Stimulated activated CD4-positive, alpha-beta T cell treated with anti-CD3 and anti-CD28 coated beads, Interleukin-4, amount 100 ng/mL, for 1 hour (primary cell): ENCODE data around the gene NF1.
"Not testable (repeated sequence)": the region's sequence is repeated elsewhere in the genome, so short reads cannot be mapped to it uniquely, and the experiment has no call there.

ENCODE experiments used
- DNase-seq: peaks from one replicate; pipeline ENCODE4 v3.0.0-alpha.2; 2020

NF1 gene

DNA sequence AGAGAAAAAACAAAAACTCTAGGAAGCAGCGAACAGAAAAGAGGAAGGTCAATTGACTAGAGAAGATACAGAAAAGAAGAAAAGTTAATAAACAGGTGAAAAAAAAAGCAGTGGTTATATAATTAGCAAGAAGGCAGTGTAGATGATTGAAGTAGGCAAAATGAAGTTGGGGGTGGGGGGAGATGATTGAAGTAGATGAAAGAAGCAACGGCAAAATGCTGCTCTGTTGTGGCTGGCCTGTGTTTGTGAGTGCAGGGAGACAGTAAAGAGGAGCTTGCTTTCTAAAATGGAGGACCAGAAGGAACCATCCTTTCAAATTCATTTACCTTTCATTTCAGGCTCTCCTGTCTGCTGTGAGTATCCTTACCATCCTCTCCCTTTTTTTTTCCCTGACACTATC lies 215.5 kb downstream of the NF1 start:
- DNase-seq = peak; percentile 23

GRCh38 chr17:31310886-31311285 lies 216.1 kb downstream of the NF1 start:
- DNase-seq = no peak

DNA sequence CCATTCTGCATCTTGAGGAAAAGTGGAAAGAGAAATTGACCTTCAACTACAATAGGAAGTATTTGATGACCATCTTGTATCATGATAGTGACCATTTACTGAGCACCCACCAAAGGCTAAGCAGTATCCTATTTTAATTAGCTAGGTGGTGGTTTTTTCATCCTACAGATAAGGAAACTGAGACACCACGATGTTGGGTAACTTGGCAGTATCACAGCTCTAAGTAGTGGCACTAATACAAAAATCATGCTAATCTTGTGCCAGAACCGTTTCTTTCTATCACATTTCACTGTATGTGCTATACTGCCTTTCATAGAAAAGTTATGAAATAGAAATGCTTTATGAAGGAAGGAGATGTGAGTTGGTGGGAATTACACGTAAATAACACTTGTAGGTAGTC lies 216.7 kb downstream of the NF1 start:
- no peak for DNase-seq

DNA sequence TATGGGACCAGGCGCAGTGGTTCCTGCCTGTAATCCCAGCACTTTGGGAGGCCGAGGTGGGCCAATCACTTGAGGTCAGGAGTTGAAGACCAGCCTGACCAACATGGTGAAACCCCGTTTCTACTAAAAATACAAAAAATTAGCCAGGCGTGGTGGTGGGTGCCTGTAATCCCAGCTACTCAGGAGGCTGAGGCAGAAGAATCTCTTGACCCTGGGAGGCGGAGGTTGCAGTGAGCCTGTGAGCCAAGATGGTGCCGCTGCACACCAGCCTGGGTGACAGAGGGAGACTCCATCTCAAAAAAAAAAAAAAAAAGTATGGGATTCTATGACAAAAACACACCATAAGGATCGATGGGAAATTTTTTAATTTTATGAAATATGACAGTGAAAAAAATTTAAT lies 217.4 kb downstream of the NF1 start:
- DNase-seq = peak; percentile 32

GRCh38 chr17:31313982-31314781 lies 219.4 kb downstream of the NF1 start, which contains the start of gene EVI2B:
EVI2B (minus strand) TSS chr17:31314054; CDS start chr17:31305609, 8,445 bp downstream.
- no peak for DNase-seq

GRCh38 chr17:31314782-31315100 lies 220.0 kb downstream of the NF1 start:
- no peak for DNase-seq

DNA sequence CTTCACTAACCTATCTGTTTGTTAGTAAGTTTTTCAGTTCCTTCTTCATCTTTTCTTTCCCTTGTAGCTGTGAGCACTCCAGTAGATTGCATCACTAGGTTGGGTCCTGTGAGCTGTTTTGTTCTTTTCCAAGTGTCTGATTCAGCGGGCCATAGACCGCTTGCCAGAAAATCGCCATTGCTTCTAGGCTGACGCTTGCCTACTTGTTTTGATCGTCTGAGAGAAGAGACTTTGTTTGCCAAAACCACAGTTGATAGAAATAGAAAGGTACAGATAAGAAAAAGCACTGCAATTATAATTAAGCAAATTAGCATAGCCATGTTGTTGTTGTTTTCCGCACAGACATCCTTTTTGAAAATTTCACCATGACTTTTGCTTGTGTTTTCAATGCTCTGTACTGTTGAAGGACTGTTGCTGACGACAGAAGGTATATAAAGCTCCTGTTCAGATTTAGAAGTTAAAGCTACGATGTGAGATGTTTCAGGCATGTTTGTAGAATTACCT lies 223.6 kb downstream of the NF1 start:
- peak; percentile 36 for DNase-seq

GRCh38 chr17:31318851-31319661 lies 224.3 kb downstream of the NF1 start:
- DNase-seq = no peak

DNA sequence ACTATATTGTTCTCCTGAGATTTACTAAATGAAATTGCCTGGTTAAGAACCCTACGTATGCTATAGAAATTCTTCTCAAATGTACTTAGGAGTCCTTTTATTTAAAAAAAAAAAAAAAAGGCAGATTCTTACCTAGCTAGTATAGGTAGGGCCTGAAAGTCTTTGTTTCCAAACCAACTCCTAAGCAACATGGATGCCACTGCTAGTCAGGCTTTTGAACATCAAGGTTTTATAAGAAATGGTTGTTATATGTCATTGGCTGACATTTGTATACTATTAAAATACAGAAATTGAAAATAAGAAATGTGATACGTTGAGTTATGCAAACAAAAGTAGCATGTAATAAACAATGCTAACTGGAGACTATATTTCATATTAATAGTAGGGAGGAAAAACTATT lies 225.5 kb downstream of the NF1 start:
- DNase-seq = no peak

DNA sequence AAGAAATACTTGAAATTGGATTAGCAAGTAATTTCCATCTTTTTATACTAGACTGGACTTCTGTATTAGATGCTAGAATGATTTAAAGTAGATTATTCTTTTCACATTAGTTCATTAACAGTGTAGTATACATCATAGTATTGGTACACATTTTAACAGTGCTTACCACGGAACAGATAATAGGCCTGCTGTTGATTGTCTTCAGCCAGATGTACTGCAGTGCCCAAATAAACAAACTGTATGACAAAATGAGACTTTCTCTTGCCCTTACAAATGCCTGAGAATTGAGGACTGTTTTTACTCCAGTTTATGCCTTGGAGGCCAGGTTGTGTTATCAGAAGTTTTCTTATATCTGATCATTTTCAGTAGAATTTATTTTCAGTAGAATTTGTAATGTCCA lies 226.0 kb downstream of the NF1 start:
- DNase-seq = no peak

DNA sequence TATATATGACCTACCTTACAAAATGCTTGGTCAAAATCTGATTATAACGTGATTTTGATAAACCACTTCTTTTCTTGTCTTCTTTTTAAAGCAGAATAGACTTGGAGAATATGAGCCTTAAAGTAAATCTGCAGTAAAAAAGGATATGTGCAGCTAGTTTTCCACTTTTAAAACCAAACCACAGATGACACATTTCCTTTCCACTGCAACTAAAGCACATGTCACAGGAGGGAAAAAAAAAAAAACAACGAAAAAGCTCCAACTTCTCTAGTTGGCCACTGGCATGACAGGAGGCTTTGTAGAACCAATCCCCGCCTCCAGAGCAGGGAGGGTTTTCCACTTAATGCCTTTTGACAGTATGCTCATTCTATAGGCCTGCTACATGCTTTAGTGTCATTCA lies 226.7 kb downstream of the NF1 start, which contains the start of gene EVI2A:
EVI2A (minus strand) TSS at position 142 of the 400 bp plus-strand sequence. CDS start 2,609 bp downstream, outside the sequence.
- DNase-seq = peak; percentile 65

GRCh38 chr17:31321966-31322365 lies 227.2 kb downstream of the NF1 start:
- DNase-seq = no peak

- no peak for DNase-seq
Measured at GRCh38 chr17:31323551-31323950, 228.8 kb downstream of the NF1 start.

- DNase-seq = no peak
Measured at GRCh38 chr17:31327534-31328159, 232.9 kb downstream of the NF1 start.

DNA sequence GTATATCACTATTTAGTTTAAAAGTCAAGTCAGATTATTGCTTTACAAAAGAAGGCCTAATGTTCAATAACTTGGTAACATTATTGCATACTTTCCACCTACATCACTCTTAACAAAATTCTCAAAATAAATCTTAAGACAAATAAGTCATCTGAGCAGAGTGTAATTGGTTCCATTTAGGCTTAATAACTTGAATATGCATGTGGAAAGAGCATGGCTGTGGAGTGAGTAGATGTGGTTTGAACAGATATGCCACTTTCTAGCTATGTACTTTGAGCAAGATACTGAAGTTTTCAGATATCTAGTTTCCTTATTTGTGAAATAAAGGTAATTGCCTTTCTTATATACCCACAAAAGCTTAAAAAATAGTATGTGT lies 233.4 kb downstream of the NF1 start:
- no peak for DNase-seq

- no peak for DNase-seq
Measured at GRCh38 chr17:31329221-31329620, 234.4 kb downstream of the NF1 start.

GRCh38 chr17:31339906-31340661 lies 245.3 kb downstream of the NF1 start:
- DNase-seq = no peak

DNA sequence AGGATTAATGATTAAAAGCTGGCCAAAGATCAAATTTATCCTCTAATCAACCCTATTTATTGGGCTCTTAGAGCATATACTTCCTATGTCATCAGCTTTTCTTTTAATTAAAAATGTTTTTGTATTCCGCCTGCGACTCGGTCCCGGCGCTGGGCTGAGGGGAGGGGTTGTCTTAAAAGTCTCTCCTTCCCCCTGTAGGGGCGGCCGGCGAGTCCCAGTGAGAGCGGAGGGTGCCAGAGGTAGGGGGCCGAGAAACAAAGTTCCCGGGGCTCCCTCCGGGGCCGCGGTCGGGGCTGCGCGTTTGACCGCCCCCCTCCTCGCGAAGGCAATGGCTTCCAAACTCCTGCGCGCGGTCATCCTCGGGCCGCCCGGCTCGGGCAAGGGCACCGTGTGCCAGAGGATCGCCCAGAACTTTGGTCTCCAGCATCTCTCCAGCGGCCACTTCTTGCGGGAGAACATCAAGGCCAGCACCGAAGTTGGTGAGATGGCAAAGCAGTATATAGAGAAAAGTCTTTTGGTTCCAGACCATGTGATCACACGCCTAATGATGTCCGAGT lies 250.5 kb downstream of the NF1 start:
- not testable (repeated sequence) for DNase-seq

DNA sequence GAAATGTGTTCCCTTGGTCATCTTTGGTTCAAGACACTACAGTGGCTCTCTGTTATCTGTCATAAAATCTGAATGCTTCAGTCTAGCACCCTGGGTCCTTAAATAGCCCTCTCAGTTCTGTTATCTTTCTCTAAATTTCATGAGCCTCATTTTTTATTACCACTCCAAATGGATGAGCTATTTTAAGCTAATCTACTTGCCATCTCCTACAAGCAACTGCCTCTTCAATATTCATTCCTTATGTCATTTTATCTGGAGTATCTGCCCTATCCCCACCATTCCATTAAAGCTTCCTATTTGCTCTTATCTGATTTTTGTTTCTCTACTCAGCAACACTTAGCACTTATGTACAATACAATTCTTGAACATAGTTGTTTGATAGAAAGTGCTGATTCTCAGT lies 254.7 kb downstream of the NF1 start:
- no peak for DNase-seq

GRCh38 chr17:31355935-31356334 lies 261.2 kb downstream of the NF1 start:
- no peak for DNase-seq

GRCh38 chr17:31357091-31357490 lies 262.3 kb downstream of the NF1 start:
- DNase-seq = no peak

DNA sequence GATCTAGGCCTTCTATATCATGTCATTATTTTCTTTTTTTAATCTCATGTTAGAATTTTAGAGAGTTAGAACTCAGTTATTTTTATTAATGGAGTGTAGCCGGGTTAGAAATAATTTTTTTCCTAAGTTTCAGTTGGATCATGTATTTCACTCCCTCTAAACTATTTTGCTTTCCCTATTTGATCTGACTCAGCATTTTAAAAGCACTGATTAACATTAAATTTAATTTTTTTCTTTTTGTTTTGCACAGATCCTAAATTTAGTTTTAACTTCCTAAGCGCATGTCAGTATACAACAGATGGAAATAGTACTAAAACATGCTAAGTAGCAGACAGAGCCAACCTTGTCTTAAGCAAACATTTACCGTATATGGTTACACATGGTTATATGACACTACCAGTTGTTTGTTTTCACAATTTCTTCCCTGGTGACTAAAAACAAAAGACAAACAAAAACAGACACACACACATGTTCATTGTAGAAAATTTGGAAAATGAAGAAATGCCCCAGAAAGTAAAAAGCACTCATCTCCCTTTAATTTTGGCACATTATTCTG lies 263.1 kb downstream of the NF1 start:
- no peak for DNase-seq
